HG03097 (cell line): ENCODE measurements around the gene KIAA0930.

ENCODE experiments used
- ATAC-seq: cut with Tn5 transposase; IDR thresholded peaks from one replicate; pipeline ENCODE4 v1.9.1; 2021; ENCODE audit not compliant: unreplicated experiment, low FRiP score

KIAA0930 gene

DNA sequence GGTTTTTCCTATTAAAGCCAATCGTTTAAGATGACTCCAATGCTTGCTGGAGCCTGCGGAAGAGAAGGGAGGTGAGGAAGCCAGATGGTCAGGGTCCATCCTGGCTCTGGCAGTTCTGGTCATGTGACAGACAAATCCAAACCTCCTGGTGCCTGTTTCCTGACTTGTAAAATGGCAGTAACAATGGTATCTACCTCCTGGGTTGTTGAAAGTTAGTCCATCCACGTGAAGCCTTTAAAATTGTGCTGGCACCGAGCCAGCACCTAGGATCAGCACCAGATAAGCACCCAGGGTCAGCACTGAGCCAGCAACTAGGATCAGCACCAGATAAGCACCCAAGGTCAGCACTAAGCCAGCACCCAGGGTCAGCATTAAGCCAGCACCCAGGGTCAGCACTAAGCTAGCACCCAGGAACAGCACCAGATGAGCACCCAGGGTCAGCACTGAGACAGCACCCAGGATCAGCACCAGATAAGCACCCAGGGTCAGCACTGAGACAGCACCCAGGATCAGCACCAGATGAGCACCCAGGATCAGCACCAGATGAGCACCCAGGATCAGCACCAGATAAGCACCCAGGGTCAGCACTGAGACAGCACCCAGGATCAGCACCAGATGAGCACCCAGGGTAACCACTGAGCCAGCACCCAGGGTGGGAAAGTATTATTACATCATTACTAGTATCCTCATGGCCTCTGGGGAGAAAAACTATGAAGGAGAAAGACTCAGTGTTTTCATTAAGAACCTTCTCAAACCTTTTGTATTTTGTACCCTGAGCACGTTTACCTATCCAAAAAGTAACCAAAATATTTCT, 17.2 kb downstream of the KIAA0930 start:
- ATAC-seq, result no peak

DNA sequence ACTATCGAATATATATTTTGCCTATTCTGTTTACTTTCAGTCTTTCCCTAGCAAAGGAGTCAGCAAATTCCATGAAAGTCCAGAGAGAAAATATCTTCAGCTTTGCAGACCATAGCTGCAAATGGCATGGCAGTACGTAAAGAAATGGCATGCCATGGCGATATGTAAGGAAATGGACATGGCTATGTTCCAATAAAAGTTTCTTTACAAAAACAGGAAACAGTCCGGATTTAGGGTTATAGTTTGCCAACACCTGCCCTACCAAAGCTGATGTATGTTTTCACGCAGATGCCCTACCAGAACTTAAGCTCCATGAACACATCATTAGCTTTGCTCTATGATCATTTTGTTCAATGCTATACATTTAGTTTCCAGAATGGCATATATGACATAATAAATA, 19.5 kb downstream of the KIAA0930 start:
- no peak for ATAC-seq

DNA sequence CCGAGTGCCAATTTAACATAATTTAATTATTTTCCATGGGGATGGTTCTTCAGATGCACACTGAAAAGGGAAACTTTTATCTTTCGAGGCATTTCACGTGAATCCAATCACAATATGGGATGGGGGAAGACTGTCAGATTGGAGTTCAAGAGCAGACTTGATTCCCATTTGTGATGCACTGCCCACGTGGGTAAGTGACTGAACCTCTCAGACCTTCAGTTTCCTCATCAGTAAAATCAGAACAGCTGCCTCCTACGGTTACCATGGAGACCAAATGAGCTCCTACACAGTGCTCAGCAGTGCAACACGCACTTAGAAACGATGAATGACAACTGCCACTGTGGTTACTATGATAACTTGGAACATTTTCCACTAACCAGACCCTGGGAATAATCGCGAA, 21.7 kb downstream of the KIAA0930 start:
- ATAC-seq, result no peak

DNA sequence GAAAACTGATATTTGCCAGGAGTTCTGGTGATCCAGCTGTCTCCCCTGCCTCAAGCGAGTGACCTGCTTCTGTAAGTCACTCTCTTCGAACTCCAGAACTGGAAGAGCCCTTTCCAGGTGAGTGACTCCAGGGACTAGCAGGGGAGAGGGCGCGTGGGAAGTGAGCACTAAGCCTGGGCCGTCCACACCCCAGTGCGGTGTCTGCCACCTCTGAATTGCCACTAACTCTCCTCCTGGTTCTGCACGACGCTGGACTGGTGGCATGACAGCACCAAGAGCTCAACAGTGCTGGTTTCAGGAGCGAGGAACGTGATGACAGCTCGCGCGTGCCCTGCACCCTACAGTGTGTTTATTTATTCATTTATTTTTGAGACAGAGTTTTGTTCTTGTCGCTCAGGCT, 22.9 kb downstream of the KIAA0930 start:
- ATAC-seq, result no peak

DNA sequence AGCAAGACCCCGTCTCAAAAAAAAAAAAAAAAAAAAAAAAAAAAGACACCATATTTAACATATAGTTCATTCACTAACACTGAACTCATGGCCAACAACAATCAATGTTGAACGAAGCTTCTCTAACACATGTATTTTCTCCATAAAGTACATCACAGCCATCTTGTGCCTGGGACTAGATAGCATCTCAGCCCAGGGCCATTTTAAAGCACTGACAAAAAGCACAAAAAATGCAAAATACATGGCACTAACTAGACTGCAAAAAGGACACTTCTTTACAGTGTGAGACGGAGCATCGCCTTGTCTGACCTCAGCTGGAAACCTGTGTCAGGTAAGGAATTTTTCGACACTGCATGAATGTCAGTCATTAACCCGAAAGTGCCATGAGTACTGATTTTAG, 23.3 kb downstream of the KIAA0930 start:
- ATAC-seq, result no peak

DNA sequence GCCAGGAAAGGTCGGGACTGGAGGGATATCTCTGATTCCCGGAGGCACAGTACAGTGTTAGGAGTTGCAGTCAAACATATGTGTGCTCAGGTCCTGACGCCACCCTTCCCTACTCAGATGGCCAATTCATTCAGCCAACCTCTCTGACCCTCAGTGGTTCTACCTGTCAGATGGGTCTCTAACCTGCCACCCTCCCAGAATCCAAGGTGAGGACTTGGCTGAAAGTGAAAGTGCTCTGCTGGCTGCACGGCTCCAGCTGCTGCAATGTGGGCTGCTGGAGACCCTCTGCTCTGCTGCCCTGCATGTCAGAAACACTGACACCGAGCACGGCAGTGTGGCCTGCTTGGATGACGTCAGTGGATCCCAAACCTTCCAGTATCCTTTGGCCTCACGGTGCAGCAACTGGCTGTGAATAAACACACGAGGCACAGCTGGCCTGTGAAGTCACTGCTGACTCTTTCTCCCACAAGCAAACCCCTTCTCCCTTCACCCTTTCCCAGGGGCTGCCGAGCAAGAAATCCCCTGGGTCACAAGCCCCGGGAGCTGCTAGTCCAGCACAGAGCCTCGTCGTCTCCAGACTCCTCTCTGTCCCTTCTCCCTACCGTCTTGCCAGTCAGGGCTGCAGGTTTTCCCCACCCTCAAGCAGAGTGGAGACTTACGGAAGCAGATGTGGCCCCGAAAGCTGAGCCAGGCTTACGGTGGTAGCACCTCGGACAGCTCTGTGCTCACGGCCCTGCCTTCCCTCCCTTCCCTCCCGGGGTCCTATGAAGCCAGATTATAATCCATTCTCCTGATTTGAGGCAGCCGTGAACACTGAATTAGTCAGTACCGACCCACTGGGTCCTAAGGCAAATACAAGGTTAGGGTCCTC, 24.3 kb downstream of the KIAA0930 start:
- ATAC-seq, result no peak

DNA sequence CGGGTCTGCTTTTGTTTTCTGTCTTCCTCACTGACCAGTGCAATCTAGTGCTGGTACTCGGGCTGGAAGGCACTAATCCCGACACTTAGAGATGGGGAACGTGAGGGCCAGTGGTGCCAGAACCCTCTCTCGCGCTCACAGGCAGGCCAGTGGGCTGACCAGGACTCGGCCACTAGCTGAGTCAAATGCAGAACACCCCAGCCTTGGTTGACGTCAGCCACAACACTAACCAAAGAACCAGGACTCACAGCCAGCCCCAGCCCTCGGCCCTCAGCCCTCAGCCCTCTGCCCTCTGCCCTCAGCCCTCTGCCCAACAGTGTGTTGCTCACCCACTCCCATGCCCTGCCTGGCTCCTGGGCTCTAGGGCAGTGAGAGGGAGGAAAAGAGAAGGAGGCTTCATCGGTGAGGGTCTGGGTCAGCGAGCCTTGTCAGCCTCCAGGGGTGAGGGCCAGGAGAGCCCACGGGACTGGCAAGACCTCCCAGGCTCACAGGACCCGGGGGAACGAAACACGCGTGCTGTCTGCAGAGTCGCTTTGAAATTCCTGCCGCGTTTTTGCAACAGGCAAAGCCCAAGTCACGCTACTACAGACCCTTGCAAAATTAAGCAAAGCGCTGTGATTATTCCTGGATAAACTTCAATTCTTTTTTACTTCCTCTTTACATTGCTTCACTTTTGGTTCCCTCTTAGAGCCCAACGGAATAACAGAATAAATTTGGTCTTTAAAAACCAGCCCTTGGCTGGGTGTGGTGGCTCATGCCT, 27.5 kb downstream of the KIAA0930 start:
- ATAC-seq, result no peak

DNA sequence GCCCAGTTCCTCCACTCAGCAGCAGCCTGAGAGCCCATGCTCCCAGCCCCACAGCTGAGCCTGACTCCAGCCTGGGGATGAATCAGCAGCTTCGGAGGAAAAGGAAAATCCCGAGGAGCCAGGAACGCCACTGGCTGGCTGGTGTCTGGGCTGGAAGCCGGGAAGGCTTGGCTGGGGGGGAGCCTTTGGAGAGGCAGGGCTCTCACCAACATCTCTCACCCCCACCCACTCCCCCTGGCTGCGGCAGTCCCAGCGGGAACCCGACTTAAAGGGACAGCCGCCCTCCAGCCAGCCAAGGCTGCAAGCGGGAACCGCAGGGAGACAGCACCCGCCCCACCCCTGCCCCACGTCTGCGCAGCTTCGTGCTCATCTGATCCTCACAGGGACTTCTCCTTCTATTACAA, 28.4 kb downstream of the KIAA0930 start:
- ATAC-seq, result no peak

DNA sequence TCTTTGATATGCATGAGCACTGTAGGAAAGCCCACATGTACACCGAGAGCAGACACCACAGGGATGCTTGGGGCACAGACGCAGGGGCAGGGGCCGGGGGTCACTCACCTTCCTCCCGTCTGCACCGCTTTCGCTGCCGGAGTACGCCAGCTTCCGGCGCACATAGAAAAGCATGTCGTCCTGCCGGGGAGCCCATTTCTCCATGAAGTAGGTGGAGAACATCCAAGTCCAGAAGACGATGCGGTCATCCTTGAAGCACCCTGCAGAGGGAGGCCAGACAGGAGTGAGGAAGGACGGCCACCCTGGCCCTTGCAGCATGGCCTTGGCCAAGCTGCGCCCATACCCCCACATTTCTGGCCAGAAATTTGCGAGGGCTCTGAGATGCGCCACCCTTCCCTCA, 28.8 kb downstream of the KIAA0930 start:
- no peak for ATAC-seq

DNA sequence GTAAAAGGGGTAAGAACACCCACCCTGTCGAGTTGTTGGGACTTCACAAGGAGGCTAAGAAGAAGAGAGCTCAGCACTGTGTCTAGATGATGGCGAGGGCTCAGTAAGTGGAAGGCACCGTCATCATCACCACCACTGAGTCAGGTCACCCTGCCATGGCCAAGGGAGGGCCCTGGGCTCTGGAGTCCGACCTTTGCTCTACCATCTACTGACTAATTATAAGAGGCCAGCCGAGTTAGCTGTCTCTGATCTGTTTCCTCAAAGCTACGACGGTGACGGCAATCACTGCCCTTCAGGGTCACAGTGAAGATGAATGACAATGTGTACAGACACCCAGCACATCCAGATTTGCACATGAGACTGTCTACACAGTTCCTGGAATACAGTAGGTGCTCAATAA, 29.3 kb downstream of the KIAA0930 start:
- ATAC-seq, result no peak

DNA sequence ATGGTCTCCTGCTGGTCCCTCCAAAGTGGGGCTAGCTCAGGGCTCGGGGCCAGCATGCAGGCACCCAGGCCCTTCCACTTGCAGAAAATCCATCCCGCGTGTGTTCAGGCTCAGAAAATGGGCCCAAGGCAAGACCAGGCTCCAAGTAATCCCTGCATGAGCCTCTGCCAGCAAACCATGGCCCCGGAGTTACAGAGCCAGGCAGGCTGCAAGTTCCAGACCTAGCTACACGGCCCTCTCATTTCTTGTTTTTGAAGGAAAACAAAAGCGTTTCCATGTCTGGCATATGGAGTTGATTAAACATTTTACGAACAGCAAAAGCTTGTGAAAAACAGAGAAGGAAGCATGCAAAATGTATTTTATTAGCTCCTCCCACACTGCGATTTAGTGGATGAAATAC, 29.7 kb downstream of the KIAA0930 start:
- no peak for ATAC-seq

DNA sequence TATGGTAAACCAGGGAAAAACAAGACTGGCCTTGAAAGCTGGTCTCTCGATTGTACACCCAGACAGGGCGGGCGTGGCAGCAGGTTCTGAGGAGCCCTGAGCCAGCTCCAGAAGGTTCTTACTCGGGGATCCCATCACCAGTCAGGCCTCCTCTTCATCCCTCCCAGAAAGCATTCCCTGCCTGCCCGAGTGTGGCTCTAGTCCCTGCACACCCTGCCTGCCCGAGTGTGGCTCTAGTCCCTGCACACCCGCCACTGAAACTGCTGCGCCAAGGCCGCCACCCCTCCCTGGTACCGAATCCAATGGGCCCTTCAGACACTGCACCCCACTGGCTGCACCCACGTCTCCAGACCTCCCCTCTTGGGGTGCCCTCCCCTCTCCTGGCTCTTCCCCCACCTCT, 30.1 kb downstream of the KIAA0930 start:
- ATAC-seq, result no peak

DNA sequence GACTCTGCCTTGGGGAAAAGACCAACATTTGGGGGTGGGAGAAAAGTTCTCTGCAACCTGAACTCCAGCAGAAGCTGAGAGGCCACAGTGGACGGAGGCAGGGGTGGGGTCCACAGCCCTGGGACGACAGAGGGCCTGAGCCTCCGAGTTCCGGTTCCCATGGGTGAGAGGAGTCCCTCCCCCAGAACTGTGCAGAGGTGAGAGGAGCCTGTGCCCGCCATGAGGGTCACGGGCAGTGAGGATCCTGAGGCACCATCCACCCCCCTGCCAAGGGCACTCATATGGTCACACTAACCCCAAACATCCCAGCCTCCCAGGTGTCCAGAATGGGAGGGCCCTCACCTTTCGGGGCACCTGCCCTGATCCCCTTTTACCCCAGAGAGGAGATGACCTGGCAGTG, 30.5 kb downstream of the KIAA0930 start:
- no peak for ATAC-seq

DNA sequence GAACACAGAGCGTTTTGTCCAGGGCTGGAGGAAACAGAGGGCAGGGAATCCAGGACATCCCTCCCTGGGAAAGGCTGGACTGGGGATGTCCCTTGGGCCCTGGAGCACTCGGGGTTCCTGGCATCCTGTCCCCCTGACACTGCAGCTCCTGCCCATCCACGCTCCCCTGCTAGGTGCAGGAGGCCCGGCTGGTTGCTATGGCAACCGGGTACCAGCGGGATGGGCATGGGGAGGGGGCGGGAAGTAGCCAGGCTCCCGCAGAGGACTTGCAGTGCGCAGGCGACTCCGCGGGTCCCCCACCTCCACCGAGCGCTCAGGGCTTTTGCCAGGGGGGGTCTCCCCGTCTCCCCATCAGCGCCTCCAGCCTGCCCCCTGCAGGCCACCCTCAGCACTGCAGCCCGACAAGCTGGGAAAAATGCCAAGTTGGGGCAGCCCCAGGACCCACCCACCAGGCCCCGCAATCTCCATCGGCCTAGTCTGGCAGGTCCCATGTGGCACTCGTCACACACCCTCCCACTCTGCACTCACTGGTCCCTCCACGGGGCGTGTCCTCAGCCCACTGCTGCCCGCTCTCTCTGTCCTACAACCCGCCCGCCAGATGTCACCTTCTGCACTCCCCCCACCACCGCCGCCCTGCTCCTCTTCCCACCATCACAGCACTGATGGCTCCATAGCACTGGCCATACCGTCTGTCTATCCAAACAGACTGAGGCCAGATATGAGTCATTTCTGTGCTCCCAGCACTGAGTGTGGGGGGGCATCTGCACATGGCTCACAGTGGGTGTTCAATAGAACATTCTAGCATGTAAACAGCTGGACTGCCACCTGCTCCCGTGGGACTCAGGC, 31.5 kb downstream of the KIAA0930 start:
- no peak for ATAC-seq

DNA sequence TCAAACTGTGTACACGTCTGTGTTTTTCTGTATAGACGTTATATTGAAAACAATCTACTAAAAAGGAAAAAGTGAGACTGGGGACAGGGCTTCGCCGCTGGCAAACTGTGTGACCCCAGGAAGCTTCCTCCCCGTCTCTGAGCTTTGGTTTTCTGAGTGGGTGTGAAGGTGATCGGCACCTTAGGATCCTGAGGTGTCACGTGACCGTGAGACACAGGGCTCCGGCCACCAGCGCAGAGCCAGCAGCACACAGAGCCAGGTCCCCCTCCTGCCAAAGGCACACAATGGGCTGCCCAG, 32.0 kb downstream of the KIAA0930 start:
- no peak for ATAC-seq

DNA sequence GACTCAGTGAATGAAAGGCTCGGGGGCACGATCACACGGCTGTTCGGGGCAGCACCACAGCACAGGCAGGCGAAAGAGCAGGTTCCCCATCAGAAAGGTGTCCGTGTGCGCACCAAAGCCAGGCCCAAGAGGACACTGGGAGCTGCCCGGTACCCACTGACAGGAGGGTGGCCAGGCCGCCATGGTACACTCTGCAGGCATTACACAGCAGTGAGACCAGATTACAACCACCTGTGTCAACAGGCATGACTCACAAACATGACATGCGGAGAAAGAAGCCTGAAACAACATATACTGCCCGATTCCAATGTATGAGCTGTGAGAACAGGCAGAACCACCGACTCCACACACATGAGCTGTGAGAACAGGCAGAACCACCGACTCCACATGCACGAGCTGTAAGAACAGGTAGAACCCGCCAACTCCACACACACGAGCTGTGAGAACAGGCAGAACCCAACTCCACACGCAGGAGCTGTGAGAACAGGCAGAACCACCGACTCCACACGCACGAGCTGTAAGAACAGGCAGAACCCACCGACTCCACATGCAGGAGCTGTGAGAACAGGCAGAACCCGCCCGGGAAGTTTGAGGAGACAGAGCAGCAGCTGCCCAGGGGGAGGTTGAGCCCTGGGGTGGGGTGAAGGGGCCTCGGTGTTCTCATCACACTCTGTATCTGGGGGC, 32.6 kb downstream of the KIAA0930 start:
- ATAC-seq, result no peak

DNA sequence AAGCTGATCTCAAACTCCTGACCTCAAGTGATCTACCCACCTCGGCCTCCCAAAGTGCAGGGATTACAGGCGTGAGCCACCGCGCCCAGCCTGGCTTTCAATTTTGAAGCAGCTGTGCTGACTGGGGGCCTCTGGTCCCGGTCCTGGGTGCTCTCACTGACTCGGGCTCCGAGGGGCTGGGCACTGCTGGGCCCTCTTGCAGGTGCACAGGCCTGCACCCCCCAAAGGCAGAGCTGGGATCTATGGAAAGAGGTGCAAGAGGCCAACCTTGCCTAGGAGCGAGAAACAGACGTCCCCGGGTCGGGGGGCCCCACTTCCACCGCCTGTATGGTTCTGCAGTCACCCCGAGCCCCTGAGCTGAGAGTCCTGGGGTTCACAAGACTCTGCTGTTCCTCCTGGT, 33.2 kb downstream of the KIAA0930 start:
- no peak for ATAC-seq

DNA sequence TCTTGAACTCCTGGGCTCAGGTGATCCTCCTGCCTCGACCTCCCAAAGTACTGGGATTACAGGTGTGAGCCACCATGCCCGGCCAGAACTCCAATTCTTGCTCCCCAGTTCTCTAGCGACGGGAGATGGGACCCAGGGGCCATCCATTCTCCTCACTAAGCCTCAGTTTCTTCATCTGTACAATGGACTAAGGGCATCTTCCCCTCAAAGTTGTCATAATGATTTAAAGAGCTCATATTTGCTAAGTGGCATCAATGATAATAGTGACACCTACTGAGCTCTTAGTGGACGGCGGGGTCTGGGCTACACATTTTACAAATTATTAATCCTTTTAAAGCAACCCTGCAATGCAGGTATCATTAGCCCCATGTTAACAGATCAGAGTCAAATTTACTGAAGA, 34.5 kb downstream of the KIAA0930 start:
- ATAC-seq, result no peak

DNA sequence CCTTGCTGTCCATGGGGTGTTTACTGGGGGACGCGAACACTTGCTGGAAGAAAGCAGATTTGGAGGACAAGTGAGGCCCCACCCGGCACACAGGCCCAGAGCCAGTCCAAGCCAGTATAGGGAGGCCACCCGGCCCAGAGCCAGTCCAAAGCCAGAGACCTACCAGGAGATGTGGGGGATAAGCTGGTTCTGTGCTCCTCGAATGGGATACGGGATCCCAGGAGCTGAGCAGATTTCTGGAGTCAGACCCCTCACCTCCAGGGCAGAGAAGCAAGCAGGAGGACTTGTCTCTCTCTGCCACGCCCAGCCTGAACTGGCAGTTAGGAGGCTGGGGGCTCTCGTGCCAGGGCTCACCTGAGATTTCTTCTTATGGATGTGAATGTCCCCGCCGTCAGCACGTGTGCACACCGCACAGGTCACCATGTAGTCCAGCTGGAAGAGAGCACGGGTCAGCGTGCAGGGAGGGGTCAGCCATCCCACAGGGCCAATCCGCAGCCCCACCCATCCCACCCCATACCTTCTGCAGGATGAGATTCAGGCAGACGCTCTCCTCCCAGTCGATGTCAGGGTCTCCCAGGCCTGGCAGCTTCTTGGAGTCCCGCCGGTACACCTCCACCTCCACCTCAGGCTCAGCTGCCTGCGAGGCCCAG, 35.3 kb downstream of the KIAA0930 start:
- no peak for ATAC-seq
